H1 (cell line): Measurements from ENCODE around the gene KCNK3. TPM values are rescaled to one million over a fixed set of nuclear protein-coding genes. Genes with fewer than 3 reads are reported as not detected.

Experiments
- CTCF ChIA-PET: fragments of 300-600 bp; sonication (Branson Sonifier 250); formaldehyde crosslinking; loops from one replicate; lab custom pipeline; 2021; ENCODE audit not compliant: partially characterized antibody; lab: Charles Lee
- POLR2A ChIA-PET: fragments of 300-600 bp; sonication (Branson Sonifier 250); formaldehyde crosslinking; loops from one replicate; lab custom pipeline; 2021; ENCODE audit warnings: inconsistent platforms; ENCODE audit not compliant: partially characterized antibody; lab: Charles Lee
- DNase-seq, 2 experiments: peaks; one replicate each; pipeline versions ENCODE4 v3.0.0 to v3.0.0-alpha.2; 2010 to 2022; ENCODE audit warnings: low spot score in 2 of 2, low read depth in 1 of 2, mixed read lengths in 1 of 2
- FAIRE-seq: peaks from 2 replicates; lab custom pipeline; 2011; peaks lifted over from hg19 to GRCh38; lab: Jason Lieb, UNC
- H2AFZ ChIP-seq: 2 replicates; pipeline ENCODE4 v1.8.1; 2012; ENCODE audit warnings: low read length, inconsistent platforms
- H2AK5ac ChIP-seq: 2 replicates; pipeline ENCODE4 v1.6.1; 2013; ENCODE audit warnings: low read depth, low read length
- H2BK120ac ChIP-seq: replicated peaks from 2 replicates; pipeline ENCODE3; 2013; ENCODE audit warnings: low read depth, low read length, inconsistent platforms
- H2BK12ac ChIP-seq: 2 replicates; pipeline ENCODE4 v1.6.1; 2013; ENCODE audit warnings: low read depth, low read length
- H2BK15ac ChIP-seq: 2 replicates; pipeline ENCODE4 v1.6.1; 2013; ENCODE audit warnings: low read length
- H2BK20ac ChIP-seq: 2 replicates; pipeline ENCODE4 v1.6.1; 2013; ENCODE audit warnings: low read length
- H2BK5ac ChIP-seq: 2 replicates; pipeline ENCODE4 v1.6.1; 2013; ENCODE audit warnings: low read depth, low read length
- H3K14ac ChIP-seq: 2 replicates; pipeline ENCODE4 v1.6.1; 2013; ENCODE audit warnings: inconsistent platforms; ENCODE audit not compliant: insufficient read length
- H3K18ac ChIP-seq: 2 replicates; pipeline ENCODE4 v1.6.1; 2013; ENCODE audit warnings: low read length; ENCODE audit errors: extremely low read depth
- H3K23ac ChIP-seq: 2 replicates; pipeline ENCODE4 v1.6.1; 2013; ENCODE audit warnings: inconsistent platforms; ENCODE audit not compliant: insufficient read length
- H3K23me2 ChIP-seq: 2 replicates; pipeline ENCODE4 v1.6.1; 2013; ENCODE audit warnings: low read depth, low read length
- H3K27ac ChIP-seq: 2 replicates; pipeline ENCODE4 v1.6.1; 2011; ENCODE audit warnings: low read depth, low read length, inconsistent platforms
- H3K27me3 ChIP-seq, 4 experiments: replicated peaks in 1 of 4; 1 replicate in 1 of 4; 2 replicates in 3 of 4; pipeline versions ENCODE4 v1.6.1 to v1.8.1; 2011 to 2013; ENCODE audit warnings: low read length in 3 of 4, mild to moderate bottlenecking in 3 of 4, inconsistent platforms in 2 of 4, mixed read lengths in 2 of 4, moderate library complexity in 1 of 4; ENCODE audit not compliant: control insufficient read depth in 3 of 4, insufficient read depth in 3 of 4; ENCODE audit errors: extremely low read depth in 1 of 4
- H3K36me3 ChIP-seq, 4 experiments: 2 replicates each; pipeline versions ENCODE4 v1.6.1 to v1.8.1; 2011 to 2013; ENCODE audit warnings: mild to moderate bottlenecking in 4 of 4, low read length in 3 of 4, moderate library complexity in 2 of 4, control low read depth in 1 of 4, inconsistent platforms in 1 of 4; ENCODE audit not compliant: insufficient read depth in 4 of 4, control insufficient read depth in 2 of 4
- H3K4ac ChIP-seq: replicated peaks from 2 replicates; pipeline ENCODE3; 2013; ENCODE audit warnings: low read length, low read depth, mixed read lengths, inconsistent platforms; ENCODE audit not compliant: insufficient read length
- H3K4me1 ChIP-seq, 4 experiments: replicated peaks in 1 of 4; 1 replicate in 1 of 4; 2 replicates in 3 of 4; pipeline versions ENCODE4 v1.6.1 to v1.8.1; 2011 to 2013; ENCODE audit warnings: low read length in 3 of 4, inconsistent platforms in 2 of 4, mixed read lengths in 1 of 4; ENCODE audit not compliant: insufficient read depth in 4 of 4, control insufficient read depth in 3 of 4
- H3K4me2 ChIP-seq, 2 experiments: 2 replicates each; pipeline versions ENCODE4 v1.6.1 to v1.8.1; 2011 to 2013; ENCODE audit warnings: low read depth in 2 of 2, low read length in 2 of 2, control low read depth in 1 of 2, inconsistent platforms in 1 of 2, mild to moderate bottlenecking in 1 of 2; ENCODE audit not compliant: insufficient read depth in 1 of 2
- H3K4me3 ChIP-seq, 4 experiments: fragments of 200-600, 300-600 bp in 1 of 4; sonication (generic), shearing (Covaris generic), sonication (Bioruptor Twin) in 1 of 4; 2 replicates each; pipeline versions ENCODE4 v1.5.1 to v1.8.1; 2011 to 2016; ENCODE audit warnings: low read length in 4 of 4, low read depth in 3 of 4, control low read depth in 2 of 4, inconsistent platforms in 2 of 4, mild to moderate bottlenecking in 2 of 4, mixed read lengths in 1 of 4, moderate library complexity in 1 of 4; ENCODE audit not compliant: insufficient read depth in 2 of 4; ENCODE audit errors: extremely low read depth in 1 of 4
- H3K56ac ChIP-seq: replicated peaks from 2 replicates; pipeline ENCODE3; 2013; ENCODE audit warnings: low read depth, mild to moderate bottlenecking, mixed read lengths, low read length, inconsistent platforms; ENCODE audit not compliant: insufficient read length
- H3K79me1 ChIP-seq: 2 replicates; pipeline ENCODE4 v1.6.1; 2013; ENCODE audit warnings: low read depth, low read length, control low read depth
- H3K79me2 ChIP-seq, 2 experiments: 2 replicates each; pipeline versions ENCODE4 v1.6.1 to v1.8.1; 2012 to 2013; ENCODE audit warnings: low read length in 2 of 2, mild to moderate bottlenecking in 2 of 2, inconsistent platforms in 1 of 2; ENCODE audit not compliant: insufficient read depth in 2 of 2, control insufficient read depth in 1 of 2
- H3K9ac ChIP-seq, 4 experiments: replicated peaks in 1 of 4; 1 replicate in 1 of 4; 2 replicates in 3 of 4; pipeline versions ENCODE4 v1.6.1 to v1.8.1; 2011 to 2013; ENCODE audit warnings: low read depth in 3 of 4, low read length in 3 of 4, control low read depth in 2 of 4, mild to moderate bottlenecking in 2 of 4, moderate library complexity in 2 of 4, inconsistent platforms in 1 of 4; ENCODE audit errors: extremely low read depth in 1 of 4
- H3K9me3 ChIP-seq, 2 experiments: 2 replicates each; pipeline versions ENCODE4 v1.6.1 to v1.8.1; 2012 to 2013; ENCODE audit warnings: mild to moderate bottlenecking in 2 of 2, moderate library complexity in 2 of 2, control low read depth in 1 of 2, inconsistent platforms in 1 of 2, low read depth in 1 of 2, low read length in 1 of 2, mixed read lengths in 1 of 2; ENCODE audit not compliant: insufficient read depth in 2 of 2
- H4K20me1 ChIP-seq, 2 experiments: replicated peaks in 1 of 2; 2 replicates each; pipeline versions ENCODE3 to v1.8.1; 2011 to 2013; ENCODE audit warnings: inconsistent platforms in 2 of 2, low read length in 2 of 2, mild to moderate bottlenecking in 1 of 2; ENCODE audit not compliant: insufficient read depth in 2 of 2, control insufficient read depth in 1 of 2
- H4K5ac ChIP-seq: 2 replicates; pipeline ENCODE4 v1.6.1; 2013; ENCODE audit warnings: low read length, low read depth, mixed read lengths, inconsistent platforms; ENCODE audit not compliant: insufficient read length
- H4K8ac ChIP-seq: 2 replicates; pipeline ENCODE4 v1.8.0; 2013; ENCODE audit warnings: mild to moderate bottlenecking, moderate library complexity, low read length, inconsistent platforms; ENCODE audit not compliant: insufficient read depth; ENCODE audit errors: extremely low read depth
- H4K91ac ChIP-seq: replicated peaks from 2 replicates; pipeline ENCODE3; 2013; ENCODE audit warnings: low read length, mixed read lengths, inconsistent platforms; ENCODE audit not compliant: insufficient read length
- RNF2 ChIP-seq: fragments of 200-900, 300-1000 bp; sonication (generic); IDR thresholded peaks from 2 replicates; pipeline ENCODE4 v1.7.1; 2016; ENCODE audit warnings: borderline replicate concordance, low read depth, mild to moderate bottlenecking, antibody characterized with exemption, low read length; ENCODE audit not compliant: poor library complexity, severe bottlenecking; ENCODE audit errors: missing control alignments
- WGBS, 2 experiments: shearing (Covaris generic) in 1 of 2; methylation state at CpG; one replicate each; pipeline versions ENCODE4 v1.1.6 to v1.1.7; 2013 to 2015; ENCODE audit warnings: low lambda C conversion rate in 2 of 2, mixed read lengths in 2 of 2, inconsistent platforms in 1 of 2, low coverage in 1 of 2, missing lambda C conversion rate in 1 of 2; ENCODE audit not compliant: insufficient replicate concordance in 2 of 2, insufficient coverage in 1 of 2, insufficient read length in 1 of 2; ENCODE audit errors: extremely low coverage in 1 of 2, missing lambda C conversion rate in 1 of 2; 5-methylcytosine and 5-hydroxymethylcytosine counted together
- polyA plus RNA-seq, 7 experiments: library from polyadenylated mRNA; depleted of rRNA in 3 of 7; stranded (reverse) in 5 of 7; unstranded in 2 of 7; fragments of >200 nt in 5 of 7; fragments of 200-250 nt in 2 of 7; gene quantifications; 1 replicate in 5 of 7; 2 replicates in 1 of 7; 4 replicates in 1 of 7; pipeline versions ENCODE4 v1.2.1 to v1.2.3, GENCODE V29; 2011 to 2013; ENCODE audit warnings: missing spikeins in 2 of 7, mixed read lengths in 2 of 7
- total RNA-seq: library from RNA; stranded (reverse); fragmentation: NEBNext Ultra II Directional; extraction: Animal tissue kit (Norgen Biotek cat#: 25700); gene quantifications from 2 replicates; pipeline ENCODE4 v1.2.1, GENCODE V29; 2021

The KCNK3 gene
- total and polyA plus RNA-seq, 2 of the 8 experiments (the other 6 are each of a cell fraction or from before 2014, with no cell fraction given) = 0.29 to 0.30 TPM

DNA sequence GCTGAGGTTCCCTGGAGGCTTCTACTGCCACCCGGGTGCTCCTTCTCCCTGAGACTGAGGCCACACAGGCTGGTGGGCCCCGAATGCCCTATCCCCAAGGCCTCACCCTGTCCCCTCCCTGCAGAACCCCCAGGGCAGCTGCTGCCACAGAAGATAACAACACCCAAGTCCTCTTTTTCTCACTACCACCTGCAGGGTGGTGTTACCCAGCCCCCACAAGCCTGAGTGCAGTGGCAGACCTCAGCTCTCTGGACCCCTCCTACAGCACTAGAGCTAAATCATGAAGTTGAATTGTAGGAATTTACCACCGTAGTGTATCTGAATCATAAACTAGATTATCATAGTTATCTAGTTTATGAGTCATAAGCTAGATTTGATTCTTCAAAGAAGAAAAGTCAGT, 86.0 kb downstream of the KCNK3 start:
- no peak overlapping the region for H2AFZ ChIP-seq
- H3K36me3 ChIP-seq = peaks cover 5 to 7% (median 6%) of the 10 kb centered on the region in 4 experiments; a peak in 4 of 8 replicates
- no peak overlapping the region for H2BK15ac ChIP-seq
- H4K91ac ChIP-seq = no peak overlapping the region
- no peaks in the 10 kb centered on the region for H3K9me3 ChIP-seq
- H3K56ac ChIP-seq = no peak overlapping the region
- no peak overlapping the region for H4K5ac ChIP-seq
- no peaks in the 10 kb centered on the region for H3K27me3 ChIP-seq
- WGBS, 2 experiments = 80% methylated on average over 3 of the region's 3 CpGs; no CpG with 5 or more reads in 1 of the 2 experiments
- ChIA-PET CTCF (interaction anchor here (0.8 to 1.1 kb wide), 2 partner anchors 9 to 238 kb away, joined by 3 to 5 read pairs; no protein-coding TSS in a partner anchor), POLR2A (no interaction called here)
- no peak overlapping the region for H2BK20ac ChIP-seq
- H4K8ac ChIP-seq = no peak overlapping the region
- no peak overlapping the region for H3K14ac ChIP-seq
- no peak overlapping the region for H3K4ac ChIP-seq
- no peak overlapping the region for H2BK12ac ChIP-seq
- H3K79me2 ChIP-seq = no peaks in the 10 kb centered on the region
- H3K79me1 ChIP-seq = peaks cover 2% of the 10 kb centered on the region; the same call in 1 of the 2 replicates
- H3K4me2 ChIP-seq = no peak overlapping the region
- H3K27ac ChIP-seq = no peak overlapping the region
- H3K9ac ChIP-seq = no peak overlapping the region
- no peak overlapping the region for H3K4me3 ChIP-seq
- no peak overlapping the region for H2BK120ac ChIP-seq
- H3K4me1 ChIP-seq = no peaks in the 10 kb centered on the region
- no peak overlapping the region for H2BK5ac ChIP-seq
- no peak overlapping the region for H2AK5ac ChIP-seq
- FAIRE-seq = no peak
- no peaks in the 10 kb centered on the region for H3K23me2 ChIP-seq
- no peak overlapping the region for H3K18ac ChIP-seq
- no peak for DNase-seq
- TF ChIP-seq RNF2 = no peak
- no peaks in the 10 kb centered on the region for H4K20me1 ChIP-seq
- H3K23ac ChIP-seq = no peak overlapping the region
